Testis (tissue), 3 donors: ENCODE measurements around the gene AIFM1. TPM values are rescaled to one million over a fixed set of nuclear protein-coding genes. Genes with fewer than 3 reads are reported as not detected.

Experiments
- DNase-seq: peaks from one replicate; pipeline ENCODE4 v3.0.0-alpha.2; 2019
- H3K27ac ChIP-seq, 2 donors: fragments of 200-600 bp; sonication (generic); one replicate each; pipeline ENCODE4 v1.5.1; 2019
- H3K27me3 ChIP-seq: fragments of 200-600 bp; sonication (generic); one replicate; pipeline ENCODE4 v1.5.1; 2019
- H3K36me3 ChIP-seq: fragments of 200-600 bp; sonication (generic); one replicate; pipeline ENCODE4 v1.5.1; 2017; ENCODE audit warnings: low read depth; ENCODE audit errors: missing control alignments
- H3K4me1 ChIP-seq: fragments of 200-600 bp; sonication (generic); one replicate; pipeline ENCODE4 v1.5.1; 2019
- H3K4me3 ChIP-seq, 2 donors: fragments of 200-600 bp; sonication (generic); one replicate each; pipeline ENCODE4 v1.5.1; 2017 to 2019
- H3K9me3 ChIP-seq: fragments of 200-600 bp; sonication (generic); one replicate; pipeline ENCODE4 v1.5.1; 2017
- POLR2A ChIP-seq: fragments of 450-650 bp; IDR thresholded peaks from one replicate; pipeline ENCODE4 v1.6.1; 2017; ENCODE audit warnings: antibody characterized with exemption, mild to moderate bottlenecking, moderate library complexity
- WGBS, 2 donors: methylation state at CpG; one replicate each; pipeline ENCODE4 v1.1.5; 2018; 5-methylcytosine and 5-hydroxymethylcytosine counted together
- intact Hi-C: fragments of 100-400 bp; cut with DNase I; formaldehyde crosslinking; loops from one replicate; pipeline ENCODE4 v1.15.1; 2023; ENCODE audit warnings: low total_unique reads
- polyA plus RNA-seq: library from polyadenylated mRNA; stranded (reverse); fragments of 350-450 nt; fragmentation: Illumina TruSeq; extraction: RNeasy Lipid Tissue Mini Kit (QIAGEN cat#74804); gene quantifications from one replicate; pipeline ENCODE4 v1.2.3, GENCODE V29; 2014; ENCODE audit warnings: low read depth, low replicate concordance; ENCODE audit not compliant: insufficient read depth
- total RNA-seq, 2 donors: library from RNA; depleted of rRNA; stranded (reverse); fragments of >200 nt; gene quantifications; one replicate each; pipeline ENCODE4 v1.2.3, GENCODE V29; 2016
- TF ChIP-seq, protein P1 (sequence below), 3 experiments: fragments of 450-650 bp in 2 of 3; fragments of 200-600 bp in 1 of 3; sonication (generic) in 1 of 3; IDR thresholded peaks; one replicate each; pipeline ENCODE4 v1.5.1; 2016 to 2019; ENCODE audit warnings: antibody characterized with exemption in 3 of 3, mild to moderate bottlenecking in 2 of 3, moderate library complexity in 1 of 3

AIFM1 gene
- total and polyA plus RNA-seq, 3 donors from 2014 or later = 55.1 to 70.1 (median 67.1) TPM

DNA sequence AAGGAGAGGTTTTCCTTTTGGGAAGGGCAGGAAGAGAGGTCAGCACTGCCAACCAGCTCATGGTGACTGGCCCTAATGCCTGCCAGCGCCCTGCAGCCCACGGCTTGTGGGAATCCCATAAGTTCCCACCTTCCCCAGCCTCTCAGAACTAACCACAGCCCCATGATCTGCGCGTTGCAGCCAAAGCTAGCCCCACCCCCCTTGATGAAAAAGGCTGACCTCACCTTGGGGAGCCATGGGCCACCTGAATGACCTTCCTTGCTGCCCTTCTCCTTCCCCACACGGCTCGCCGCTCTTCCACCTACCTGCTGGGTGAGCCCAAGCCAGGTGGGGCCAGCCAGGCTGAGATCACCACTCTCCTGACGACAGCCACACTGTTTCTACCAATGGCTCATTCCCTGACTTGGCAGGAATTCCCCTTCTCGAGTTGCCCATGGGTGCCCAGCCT is 51.5 kb downstream of the AIFM1 start:
- H3K27me3 ChIP-seq = no peaks in the 10 kb centered on the region
- no peak for TF ChIP-seq POLR2A
- TF ChIP-seq, protein P1, sequence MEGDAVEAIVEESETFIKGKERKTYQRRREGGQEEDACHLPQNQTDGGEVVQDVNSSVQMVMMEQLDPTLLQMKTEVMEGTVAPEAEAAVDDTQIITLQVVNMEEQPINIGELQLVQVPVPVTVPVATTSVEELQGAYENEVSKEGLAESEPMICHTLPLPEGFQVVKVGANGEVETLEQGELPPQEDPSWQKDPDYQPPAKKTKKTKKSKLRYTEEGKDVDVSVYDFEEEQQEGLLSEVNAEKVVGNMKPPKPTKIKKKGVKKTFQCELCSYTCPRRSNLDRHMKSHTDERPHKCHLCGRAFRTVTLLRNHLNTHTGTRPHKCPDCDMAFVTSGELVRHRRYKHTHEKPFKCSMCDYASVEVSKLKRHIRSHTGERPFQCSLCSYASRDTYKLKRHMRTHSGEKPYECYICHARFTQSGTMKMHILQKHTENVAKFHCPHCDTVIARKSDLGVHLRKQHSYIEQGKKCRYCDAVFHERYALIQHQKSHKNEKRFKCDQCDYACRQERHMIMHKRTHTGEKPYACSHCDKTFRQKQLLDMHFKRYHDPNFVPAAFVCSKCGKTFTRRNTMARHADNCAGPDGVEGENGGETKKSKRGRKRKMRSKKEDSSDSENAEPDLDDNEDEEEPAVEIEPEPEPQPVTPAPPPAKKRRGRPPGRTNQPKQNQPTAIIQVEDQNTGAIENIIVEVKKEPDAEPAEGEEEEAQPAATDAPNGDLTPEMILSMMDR (IDR thresholded peaks at IDR 0.05) = no peak
- no peak overlapping the region for H3K4me3 ChIP-seq
- intact Hi-C loops = no loop called here
- no peak for DNase-seq
- no peaks in the 10 kb centered on the region for H3K9me3 ChIP-seq
- no peak overlapping the region for H3K27ac ChIP-seq
- 90 to 96% methylated on average over 4 to 9 of the region's 9 CpGs for WGBS, 2 donors
- H3K4me1 ChIP-seq = peaks cover 3% of the 10 kb centered on the region
- no peaks in the 10 kb centered on the region for H3K36me3 ChIP-seq

DNA sequence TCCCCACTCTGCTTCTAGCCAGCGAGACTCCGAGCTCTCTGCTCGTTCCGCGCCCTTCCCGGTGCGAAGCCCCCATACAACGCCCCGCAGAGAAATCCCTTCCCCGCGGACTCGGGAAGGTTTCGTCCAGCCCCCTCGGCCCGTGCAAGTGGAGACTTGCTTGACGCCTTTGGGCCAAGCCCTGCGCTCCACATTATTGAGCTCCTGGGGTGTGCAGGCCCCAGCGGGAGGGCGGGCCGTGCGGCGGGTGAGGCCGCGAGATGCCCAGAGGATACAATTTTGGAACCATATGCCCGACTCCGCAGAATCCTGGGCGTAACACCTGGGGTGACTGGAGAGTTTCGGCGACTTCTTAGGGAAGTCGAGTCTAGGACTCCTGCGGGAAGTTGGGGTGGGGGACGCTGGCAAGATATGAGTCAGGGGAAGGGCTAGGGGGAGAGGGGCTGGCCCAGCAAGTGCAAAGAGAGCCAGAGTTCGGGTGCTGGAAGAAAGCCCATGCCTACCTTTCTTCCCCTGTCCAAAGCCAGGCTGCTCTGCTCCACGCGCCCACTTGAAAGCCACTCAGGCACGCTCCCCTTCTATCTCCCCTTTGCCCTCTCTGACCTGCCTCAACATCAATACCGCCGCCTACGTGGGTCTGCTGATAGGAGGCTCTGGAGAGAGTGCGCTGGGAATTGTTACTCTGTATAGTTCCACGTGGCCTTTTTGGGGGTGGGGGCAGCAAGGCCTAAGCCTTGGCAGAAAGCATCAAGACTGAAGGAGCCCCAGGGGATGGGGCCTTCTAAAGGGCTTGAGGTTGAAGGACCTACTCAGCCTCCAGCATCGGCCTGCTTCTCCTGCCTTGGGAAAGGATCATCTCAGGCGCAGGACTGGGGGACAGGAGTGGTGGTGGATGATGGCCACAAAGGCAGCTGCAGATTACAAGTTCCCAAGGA is 54.2 kb downstream of the AIFM1 start:
- no peak overlapping the region for H3K4me3 ChIP-seq
- 46 to 53% methylated on average over 2 to 42 of the region's 43 CpGs for WGBS, 2 donors
- no peaks in the 10 kb centered on the region for H3K4me1 ChIP-seq
- H3K9me3 ChIP-seq = no peaks in the 10 kb centered on the region
- intact Hi-C loops = no loop called here
- no peak for TF ChIP-seq POLR2A
- TF ChIP-seq, protein P1 (IDR thresholded peaks at IDR 0.05) = no peak
- no peaks in the 10 kb centered on the region for H3K27me3 ChIP-seq
- DNase-seq = no peak
- no peaks in the 10 kb centered on the region for H3K36me3 ChIP-seq
- H3K27ac ChIP-seq = peak overlapping the region in 1 of 2 donors; percentile 50

DNA sequence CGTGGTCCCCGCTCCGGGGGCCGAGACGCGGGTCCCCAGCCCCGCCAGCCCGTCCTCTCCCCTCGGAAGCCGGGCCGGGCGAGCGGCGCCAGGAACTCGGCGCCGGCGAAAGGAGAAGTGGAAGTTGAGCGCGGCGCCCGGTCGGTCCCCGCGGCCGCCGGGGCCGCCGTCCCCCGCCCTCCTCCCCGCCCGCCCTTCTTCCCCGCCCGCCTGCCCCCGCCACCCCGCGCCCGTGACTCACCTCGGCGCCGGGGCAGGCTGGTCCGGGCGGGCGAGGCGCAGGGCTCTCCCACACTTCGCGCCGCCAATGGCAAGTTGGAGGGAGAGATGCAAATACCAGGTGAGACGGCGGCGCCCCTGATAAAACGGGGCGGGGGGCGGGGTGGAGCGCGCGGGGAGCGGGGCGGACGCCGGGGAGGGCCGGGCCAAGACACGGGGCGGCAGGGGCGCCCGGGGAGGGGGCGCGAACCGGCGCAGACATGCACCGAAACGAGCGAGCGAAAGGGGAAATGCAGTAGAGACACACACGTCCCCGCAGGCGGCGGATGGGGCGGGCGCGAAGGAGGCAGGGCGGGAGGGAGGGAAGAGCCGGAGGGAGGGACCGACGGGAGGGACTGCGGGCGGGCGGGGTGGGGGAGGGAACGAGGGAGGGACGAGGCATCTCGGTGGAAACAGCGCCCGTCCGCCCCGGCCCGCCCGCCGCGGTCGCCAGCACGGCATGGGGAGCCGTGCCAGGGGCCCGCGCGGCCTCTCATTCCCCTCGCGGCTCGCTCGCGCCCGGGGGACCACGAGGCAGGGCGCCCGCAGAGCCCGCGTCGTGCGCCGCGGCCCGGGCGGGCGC is 55.0 kb downstream of the AIFM1 start, which contains the start of gene ELF4:
Gene ELF4 (minus strand): TSS at position 119 of the 841 bp plus-strand sequence. CDS start 29,167 bp downstream, outside the sequence.
- no peak for DNase-seq
- Histone ChIP-seq H3K36me3 (no peaks in the 10 kb centered on the region), H3K4me3 (peak within 1 kb of the TSS; percentile 47 to 56), H3K27ac (peak within 1 kb of the TSS in 1 of 2 donors; percentile 66), H3K9me3 (no peaks in the 10 kb centered on the region), H3K4me1 (no peaks in the 10 kb centered on the region), H3K27me3 (no peaks in the 10 kb centered on the region)
- intact Hi-C loops = no loop called here
- WGBS, 2 donors = 2% methylated on average over 10 of the region's 123 CpGs; no CpG with 5 or more reads in 1 of the 2 donors
- TF ChIP-seq, protein P1 (IDR thresholded peaks at IDR 0.05) = no peak
- TF ChIP-seq POLR2A = no peak

DNA sequence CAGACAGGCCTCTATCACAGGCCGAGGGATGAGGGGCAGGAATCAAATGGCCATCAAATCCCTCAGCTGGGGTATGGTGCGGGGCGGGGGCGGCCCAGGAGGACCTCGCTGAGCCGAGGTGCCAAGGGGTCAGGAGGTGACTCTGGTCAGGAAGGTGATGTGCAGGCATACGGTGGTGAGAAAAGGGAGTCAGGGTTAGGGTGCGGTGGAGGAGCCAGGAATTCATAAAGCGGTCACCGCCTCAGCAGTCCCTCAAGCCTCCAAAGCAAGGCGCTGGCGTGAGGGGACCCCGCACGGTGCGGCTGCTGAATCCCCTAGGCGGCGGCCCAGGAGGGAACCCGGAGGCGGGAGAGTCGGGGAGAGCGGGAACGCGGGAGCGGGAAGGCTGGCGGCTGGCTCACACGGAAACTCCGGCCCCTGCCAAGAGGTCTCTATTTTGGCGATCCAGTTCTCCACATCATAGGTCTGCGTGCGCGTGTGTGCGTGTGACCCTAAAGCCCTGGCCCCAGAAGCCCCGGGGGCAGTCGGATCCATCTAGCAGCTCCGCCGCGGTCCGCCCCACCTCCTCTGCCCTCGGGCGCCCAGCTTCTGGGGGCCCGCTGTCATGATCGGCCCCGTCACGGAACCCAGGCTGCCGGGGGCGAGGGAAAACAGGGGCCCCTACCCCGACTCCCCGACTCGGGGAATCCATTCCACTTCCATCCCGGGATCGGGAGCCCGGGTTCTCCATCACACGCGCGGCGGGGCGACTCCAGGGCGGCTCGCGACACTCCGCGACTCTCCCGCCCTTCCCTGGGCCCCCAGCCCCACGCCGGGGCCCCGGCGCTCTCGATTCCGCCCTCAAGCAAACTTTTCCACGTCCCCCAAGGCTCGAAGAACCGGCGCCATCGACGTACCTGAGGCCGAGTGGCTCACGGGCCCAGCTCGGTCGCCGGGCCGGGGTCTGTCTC is 55.9 kb downstream of the AIFM1 start:
- peak overlapping the region in 1 of 2 donors; percentile 66 for H3K27ac ChIP-seq
- DNase-seq = no peak
- no peak for TF ChIP-seq POLR2A
- TF ChIP-seq, protein P1 (IDR thresholded peaks at IDR 0.05) = no peak
- no peaks in the 10 kb centered on the region for H3K4me1 ChIP-seq
- no peaks in the 10 kb centered on the region for H3K36me3 ChIP-seq
- H3K27me3 ChIP-seq = no peaks in the 10 kb centered on the region
- WGBS, 2 donors = 12 to 13% methylated on average over 5 to 27 of the region's 81 CpGs
- H3K9me3 ChIP-seq = no peaks in the 10 kb centered on the region
- peak overlapping the region; percentile 47 to 56 for H3K4me3 ChIP-seq
- intact Hi-C loops = no loop called here
